ENCODE data around the gene SLC35B4.

- TF ChIP-seq, protein P1, sequence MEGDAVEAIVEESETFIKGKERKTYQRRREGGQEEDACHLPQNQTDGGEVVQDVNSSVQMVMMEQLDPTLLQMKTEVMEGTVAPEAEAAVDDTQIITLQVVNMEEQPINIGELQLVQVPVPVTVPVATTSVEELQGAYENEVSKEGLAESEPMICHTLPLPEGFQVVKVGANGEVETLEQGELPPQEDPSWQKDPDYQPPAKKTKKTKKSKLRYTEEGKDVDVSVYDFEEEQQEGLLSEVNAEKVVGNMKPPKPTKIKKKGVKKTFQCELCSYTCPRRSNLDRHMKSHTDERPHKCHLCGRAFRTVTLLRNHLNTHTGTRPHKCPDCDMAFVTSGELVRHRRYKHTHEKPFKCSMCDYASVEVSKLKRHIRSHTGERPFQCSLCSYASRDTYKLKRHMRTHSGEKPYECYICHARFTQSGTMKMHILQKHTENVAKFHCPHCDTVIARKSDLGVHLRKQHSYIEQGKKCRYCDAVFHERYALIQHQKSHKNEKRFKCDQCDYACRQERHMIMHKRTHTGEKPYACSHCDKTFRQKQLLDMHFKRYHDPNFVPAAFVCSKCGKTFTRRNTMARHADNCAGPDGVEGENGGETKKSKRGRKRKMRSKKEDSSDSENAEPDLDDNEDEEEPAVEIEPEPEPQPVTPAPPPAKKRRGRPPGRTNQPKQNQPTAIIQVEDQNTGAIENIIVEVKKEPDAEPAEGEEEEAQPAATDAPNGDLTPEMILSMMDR (IDR thresholded peaks at IDR 0.05; ENCODE audit: low read length) = no peak
- TF ChIP-seq EZH2 (IDR thresholded peaks at IDR 0.05; ENCODE audit: borderline replicate concordance, low read length) = no peak
Observed at GRCh38 chr7:134312717-134313116, 4.0 kb downstream of the SLC35B4 start.

Data from OCI-LY1 (cell line).